Erythroblast (primary cell): Measurements from ENCODE around the gene HSF4.

Experiments used
- GATA1 ChIP-seq: IDR thresholded peaks from 2 replicates; pipeline ENCODE4 v1.6.1; 2011; ENCODE audit warnings: low read depth, mild to moderate bottlenecking, control low read depth, low read length, moderate library complexity
- POLR2A ChIP-seq: IDR thresholded peaks from 2 replicates; pipeline ENCODE4 v1.6.1; 2011; ENCODE audit warnings: mild to moderate bottlenecking, low read length

GRCh38 chr16:67150833-67151396, 13.6 kb upstream of the HSF4 start, which contains the start of gene B3GNT9:
- TF ChIP-seq POLR2A, result no peak
- TF ChIP-seq GATA1, result no peak
